WTC11 (cell line): Measurements from ENCODE around the gene GPRASP1. TPM values are rescaled to one million over a fixed set of nuclear protein-coding genes. Genes with fewer than 3 reads are reported as not detected.

Source experiments
- ATAC-seq: fragments of 200-7000 bp; cut with Tn5 transposase; 2 replicates; pipeline ENCODE4 v1.10.0; 2021; ENCODE audit warnings: mild to moderate bottlenecking, moderate library complexity
- CTCF ChIA-PET: fragments of 300-600 bp; sonication (Branson Sonifier 250); formaldehyde crosslinking; loops from one replicate; lab custom pipeline; 2021; ENCODE audit warnings: antibody characterized with exemption; lab: Charles Lee
- POLR2A ChIA-PET: fragments of 350-600 bp; sonication (Branson Sonifier 250); formaldehyde crosslinking; loops from one replicate; lab custom pipeline; 2021; ENCODE audit warnings: antibody characterized with exemption; lab: Charles Lee
- DNase-seq: peaks from one replicate; pipeline ENCODE4 v3.0.0; 2021; ENCODE audit warnings: low spot score
- H3K27ac Mint-ChIP-seq: 2 replicates; pipeline ENCODE4 v1.8.0; 2021; ENCODE audit warnings: mixed read lengths
- H3K27me3 Mint-ChIP-seq: 2 replicates; pipeline ENCODE4 v1.8.0; 2021; ENCODE audit warnings: low read depth, mild to moderate bottlenecking, moderate library complexity, mixed read lengths
- H3K36me3 Mint-ChIP-seq: 2 replicates; pipeline ENCODE4 v1.8.0; 2021; ENCODE audit warnings: mixed read lengths
- H3K4me1 Mint-ChIP-seq: 2 replicates; pipeline ENCODE4 v1.8.0; 2022; ENCODE audit warnings: mixed read lengths
- H3K4me3 Mint-ChIP-seq: 2 replicates; pipeline ENCODE4 v1.8.0; 2021; ENCODE audit warnings: mild to moderate bottlenecking, moderate library complexity, mixed read lengths
- H3K9me3 Mint-ChIP-seq: 2 replicates; pipeline ENCODE4 v1.8.0; 2021; ENCODE audit warnings: mixed read lengths
- AR ChIP-seq: fragments of 250-450 bp; sonication (Bioruptor Pico); IDR thresholded peaks from 2 replicates; pipeline ENCODE4 v1.9.0; 2021; ENCODE audit warnings: mild to moderate bottlenecking
- ATF2 ChIP-seq: sonication (generic); formaldehyde crosslinking; IDR thresholded peaks from 2 replicates; pipeline ENCODE4 v1.8.1; 2022; ENCODE audit warnings: low read depth, missing genetic modification reagents, borderline replicate concordance
- E2F4 ChIP-seq: sonication (generic); formaldehyde crosslinking; IDR thresholded peaks from 2 replicates; pipeline ENCODE4 v1.8.1; 2022; ENCODE audit warnings: low read depth, mild to moderate bottlenecking, moderate library complexity, missing genetic modification reagents, borderline replicate concordance
- ELF4 ChIP-seq: sonication (generic); formaldehyde crosslinking; IDR thresholded peaks from 2 replicates; pipeline ENCODE4 v1.8.1; 2022; ENCODE audit warnings: low read depth, mild to moderate bottlenecking, moderate library complexity, missing genetic modification reagents
- FOXK1 ChIP-seq: sonication (generic); formaldehyde crosslinking; IDR thresholded peaks from 2 replicates; pipeline ENCODE4 v1.8.0; 2022; ENCODE audit warnings: mild to moderate bottlenecking, moderate library complexity, missing genetic modification reagents
- IRF2 ChIP-seq: sonication (generic); formaldehyde crosslinking; IDR thresholded peaks from 2 replicates; pipeline ENCODE4 v1.8.0; 2022; ENCODE audit warnings: low read depth, missing genetic modification reagents, borderline replicate concordance
- MLX ChIP-seq: sonication (generic); formaldehyde crosslinking; IDR thresholded peaks from 2 replicates; pipeline ENCODE4 v1.8.1; 2023; ENCODE audit warnings: mild to moderate bottlenecking, missing genetic modification reagents, moderate library complexity
- NFATC4 ChIP-seq: fragments of 250-450 bp; sonication (Bioruptor Pico); IDR thresholded peaks from 2 replicates; pipeline ENCODE4 v1.9.0; 2021; ENCODE audit warnings: mild to moderate bottlenecking
- OVOL2 ChIP-seq: fragments of 250-450 bp; sonication (Bioruptor Pico); IDR thresholded peaks from 2 replicates; pipeline ENCODE4 v1.9.0; 2021; ENCODE audit warnings: mild to moderate bottlenecking, borderline replicate concordance
- RORB ChIP-seq: fragments of 250-450 bp; sonication (Bioruptor Pico); IDR thresholded peaks from 2 replicates; pipeline ENCODE4 v1.9.0; 2021; ENCODE audit warnings: mild to moderate bottlenecking
- SMAD4 ChIP-seq: sonication (generic); formaldehyde crosslinking; IDR thresholded peaks from 2 replicates; pipeline ENCODE4 v1.8.0; 2022; ENCODE audit warnings: mild to moderate bottlenecking, missing genetic modification reagents
- USF1 ChIP-seq: sonication (generic); formaldehyde crosslinking; IDR thresholded peaks from 2 replicates; pipeline ENCODE4 v1.8.0; 2022; ENCODE audit warnings: mild to moderate bottlenecking, missing genetic modification reagents
- USF2 ChIP-seq: sonication (generic); formaldehyde crosslinking; IDR thresholded peaks from 2 replicates; pipeline ENCODE4 v1.8.1; 2023; ENCODE audit warnings: mild to moderate bottlenecking, missing genetic modification reagents, moderate library complexity
- ZNF232 ChIP-seq: sonication (generic); formaldehyde crosslinking; IDR thresholded peaks from 2 replicates; pipeline ENCODE4 v1.8.0; 2022; ENCODE audit warnings: mild to moderate bottlenecking, missing genetic modification reagents
- ZNF425 ChIP-seq: fragments of 250-450 bp; sonication (Bioruptor Pico); conservative IDR thresholded peaks from 2 replicates; pipeline ENCODE4 v1.9.0; 2021; ENCODE audit warnings: mild to moderate bottlenecking
- ZNF512 ChIP-seq: sonication (generic); formaldehyde crosslinking; IDR thresholded peaks from 2 replicates; pipeline ENCODE4 v1.8.1; 2022; ENCODE audit warnings: missing genetic modification reagents, borderline replicate concordance
- total RNA-seq: library from RNA; stranded (reverse); gene quantifications from 3 replicates; pipeline ENCODE4 v1.2.3, GENCODE V29; 2021

GPRASP1 gene
- total RNA-seq, 1 experiment from 2014 or later = 2.0 TPM

GRCh38 chrX:102669526-102669925, 18.2 kb downstream of the GPRASP1 start:
- no peaks in the 10 kb centered on the region for H3K4me1 Mint-ChIP-seq
- ATAC-seq (no peak), DNase-seq (no peak)
- no peak for TF ChIP-seq AR (CRISPR knock-in tag)
- TF ChIP-seq FOXK1 (CRISPR knock-in tag) = no peak
- no peak for TF ChIP-seq ELF4
- ChIA-PET CTCF (no interaction called here), POLR2A (no interaction called here)
- peaks cover 8% of the 10 kb centered on the region for H3K9me3 Mint-ChIP-seq
- no peak overlapping the region for H3K27ac Mint-ChIP-seq
- H3K36me3 Mint-ChIP-seq = peaks cover 3% of the 10 kb centered on the region; the same call in 1 of the 2 replicates
- H3K4me3 Mint-ChIP-seq = no peak overlapping the region
- no peaks in the 10 kb centered on the region for H3K27me3 Mint-ChIP-seq

GRCh38 chrX:102672856-102673255, 21.6 kb downstream of the GPRASP1 start:
- no peak overlapping the region for H3K27ac Mint-ChIP-seq
- no peak for ATAC-seq

More at GRCh38 chrX:102672856-102673255, 21.6 kb downstream of the GPRASP1 start:
- DNase-seq = no peak
- Mint-ChIP-seq H3K4me3 (no peak overlapping the region), H3K36me3 (peaks cover 3% of the 10 kb centered on the region; the same call in 1 of the 2 replicates), H3K9me3 (peaks cover 3% of the 10 kb centered on the region; the same call in 1 of the 2 replicates), H3K27me3 (no peaks in the 10 kb centered on the region), H3K4me1 (no peaks in the 10 kb centered on the region)
- ChIA-PET CTCF (interaction anchor here (0.6 kb wide), 1 partner anchor 73 kb away, joined by 3 read pairs; no protein-coding TSS in a partner anchor), POLR2A (no interaction called here)
- TF ChIP-seq AR (CRISPR knock-in tag) (no peak), USF1 (CRISPR knock-in tag) (no peak), IRF2 (no peak), ZNF425 (no peak), MLX (CRISPR knock-in tag) (no peak), SMAD4 (CRISPR knock-in tag) (no peak), ZNF512 (no peak), USF2 (CRISPR knock-in tag) (no peak), E2F4 (no peak), NFATC4 (CRISPR knock-in tag) (no peak), ZNF232 (CRISPR knock-in tag) (no peak), ATF2 (CRISPR knock-in tag) (no peak), RORB (CRISPR knock-in tag) (no peak), OVOL2 (CRISPR knock-in tag) (no peak)
